Adrenal gland (tissue), 12 donors: ENCODE data around the gene LORICRIN. TPM values are rescaled to one million over a fixed set of nuclear protein-coding genes. Genes with fewer than 3 reads are reported as not detected.

Source experiments
- DNase-seq, 7 donors: peaks; one replicate each; pipeline ENCODE4 v3.0.0-alpha.2; 2019 to 2020
- H3K27ac ChIP-seq, 5 donors: fragments of 200-600 bp; sonication (generic) in 4 of 5; 1 replicate in 3 of 5; 2 replicates in 2 of 5; pipeline versions ENCODE4 v1.5.1 to v1.8.0; 2016 to 2020; ENCODE audit warnings: mild to moderate bottlenecking in 1 of 5
- H3K27me3 ChIP-seq: fragments of 200-600 bp; 2 replicates; pipeline ENCODE4 v1.8.0; 2021
- H3K36me3 ChIP-seq, 2 donors: fragments of 200-600 bp; replicated peaks in 1 of 2; 1 replicate in 1 of 2; 2 replicates in 1 of 2; pipeline versions ENCODE4 v1.5.1 to v1.8.0; 2018 to 2022
- H3K4me1 ChIP-seq, 2 donors: fragments of 200-600 bp; replicated peaks in 1 of 2; 1 replicate in 1 of 2; 2 replicates in 1 of 2; pipeline versions ENCODE4 v1.5.1 to v1.8.0; 2018 to 2021
- H3K4me3 ChIP-seq, 4 donors: fragments of 200-600 bp; sonication (generic) in 3 of 4; one replicate each; pipeline ENCODE4 v1.5.1; 2016 to 2018
- H3K9me3 ChIP-seq, 3 donors: fragments of 200-600 bp; sonication (generic) in 1 of 3; replicated peaks in 1 of 3; 1 replicate in 2 of 3; 2 replicates in 1 of 3; pipeline versions ENCODE4 v1.5.1 to v1.8.0; 2016 to 2021
- POLR2A ChIP-seq, 2 donors: fragments of 450-650 bp; IDR thresholded peaks; one replicate each; pipeline ENCODE4 v1.6.1; 2017; ENCODE audit warnings: antibody characterized with exemption in 2 of 2, mild to moderate bottlenecking in 2 of 2, moderate library complexity in 1 of 2
- WGBS, 4 donors: extraction: QIAGEN DNeasy Blood & Tissue Kit in 2 of 4; methylation state at CpG; one replicate each; pipeline versions ENCODE4 v1.1.5 to v1.1.7; 2013 to 2017; 5-methylcytosine and 5-hydroxymethylcytosine counted together
- intact Hi-C, 2 donors: fragments of 100-400 bp; cut with DNase I; formaldehyde crosslinking; loops; one replicate each; pipeline versions ENCODE4 v1.14.1 to v1.15.0; 2022 to 2023
- polyA plus RNA-seq, 3 donors: library from polyadenylated mRNA; stranded (reverse); fragments of 200-250 nt in 2 of 3; fragments of 350-450 nt in 1 of 3; fragmentation: Illumina TruSeq in 1 of 3; extraction: RNeasy Lipid Tissue Mini Kit (QIAGEN cat#74804) in 1 of 3; gene quantifications; one replicate each; pipeline ENCODE4 v1.2.3, GENCODE V29; 2013 to 2014
- total RNA-seq, 9 donors: library from RNA; depleted of rRNA in 4 of 9; stranded (reverse); fragments of >200 nt in 4 of 9; fragments of 120-200 nt in 1 of 9; fragmentation: NEBNext Ultra II Directional in 1 of 9; extraction: Animal tissue kit (Norgen Biotek cat#: 25700) in 1 of 9; gene quantifications; one replicate each; pipeline versions ENCODE4 v1.1.0 to v1.2.4, GENCODE V29; 2013 to 2023
- TF ChIP-seq, protein P1 (sequence below), 6 experiments: fragments of 450-650 bp in 4 of 6; fragments of 200-600 bp in 2 of 6; sonication (generic) in 1 of 6; IDR thresholded peaks; 1 replicate in 5 of 6; 2 replicates in 1 of 6; pipeline versions ENCODE4 v1.5.1 to v1.8.0; 2016 to 2021; ENCODE audit warnings: antibody characterized with exemption in 6 of 6, mild to moderate bottlenecking in 2 of 6, moderate library complexity in 1 of 6
- donor health status: healthy with polysubstance abuse.
- donor health status: Bipolar disorder and iron deficiency.
- donor health status: DM: yes; HTN: yes; CAD: no.
- donor health status: DM: no; HTN: no; CAD: no.
- donor health status: DM: no; HTN: no; CAD: no.
- donor health status: DM: yes; HTN: yes; CAD: no.

LORICRIN gene
- total and polyA plus RNA-seq, 12 donors: not detected

DNA sequence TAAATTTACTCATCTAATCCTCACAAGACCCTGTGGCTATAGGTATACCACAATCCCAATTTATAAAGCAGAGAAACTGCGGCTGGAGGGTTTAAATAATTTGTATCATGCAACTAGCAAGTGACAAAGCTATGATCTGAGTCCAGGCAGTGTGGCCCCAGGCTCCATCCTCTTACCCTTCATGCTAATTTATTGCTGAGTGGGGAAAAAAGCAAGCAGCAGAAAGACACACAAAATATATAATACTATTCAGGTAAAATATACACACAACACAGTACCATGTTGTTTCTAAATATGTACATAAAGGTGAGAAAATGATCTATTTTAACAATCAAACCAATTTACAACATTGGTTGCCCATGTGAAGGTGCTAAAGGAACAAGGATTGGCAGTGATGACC, 17.3 kb upstream of the LORICRIN start:
- TF ChIP-seq, protein P1, sequence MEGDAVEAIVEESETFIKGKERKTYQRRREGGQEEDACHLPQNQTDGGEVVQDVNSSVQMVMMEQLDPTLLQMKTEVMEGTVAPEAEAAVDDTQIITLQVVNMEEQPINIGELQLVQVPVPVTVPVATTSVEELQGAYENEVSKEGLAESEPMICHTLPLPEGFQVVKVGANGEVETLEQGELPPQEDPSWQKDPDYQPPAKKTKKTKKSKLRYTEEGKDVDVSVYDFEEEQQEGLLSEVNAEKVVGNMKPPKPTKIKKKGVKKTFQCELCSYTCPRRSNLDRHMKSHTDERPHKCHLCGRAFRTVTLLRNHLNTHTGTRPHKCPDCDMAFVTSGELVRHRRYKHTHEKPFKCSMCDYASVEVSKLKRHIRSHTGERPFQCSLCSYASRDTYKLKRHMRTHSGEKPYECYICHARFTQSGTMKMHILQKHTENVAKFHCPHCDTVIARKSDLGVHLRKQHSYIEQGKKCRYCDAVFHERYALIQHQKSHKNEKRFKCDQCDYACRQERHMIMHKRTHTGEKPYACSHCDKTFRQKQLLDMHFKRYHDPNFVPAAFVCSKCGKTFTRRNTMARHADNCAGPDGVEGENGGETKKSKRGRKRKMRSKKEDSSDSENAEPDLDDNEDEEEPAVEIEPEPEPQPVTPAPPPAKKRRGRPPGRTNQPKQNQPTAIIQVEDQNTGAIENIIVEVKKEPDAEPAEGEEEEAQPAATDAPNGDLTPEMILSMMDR (IDR thresholded peaks at IDR 0.05): no peak
- no peak for TF ChIP-seq POLR2A (IDR thresholded peaks at IDR 0.05)
- Histone ChIP-seq H3K27me3 (peaks cover 2% of the 10 kb centered on the region), H3K4me1 (no peaks in the 10 kb centered on the region), H3K27ac (no peak overlapping the region), H3K9me3 (no peaks in the 10 kb centered on the region), H3K36me3 (no peaks in the 10 kb centered on the region), H3K4me3 (no peak overlapping the region)
- 67 to 77% (median 75%) methylated on average over 1 of the region's 1 CpG for WGBS, 4 donors
- DNase-seq: no peak
- intact Hi-C loops: no loop called here

DNA sequence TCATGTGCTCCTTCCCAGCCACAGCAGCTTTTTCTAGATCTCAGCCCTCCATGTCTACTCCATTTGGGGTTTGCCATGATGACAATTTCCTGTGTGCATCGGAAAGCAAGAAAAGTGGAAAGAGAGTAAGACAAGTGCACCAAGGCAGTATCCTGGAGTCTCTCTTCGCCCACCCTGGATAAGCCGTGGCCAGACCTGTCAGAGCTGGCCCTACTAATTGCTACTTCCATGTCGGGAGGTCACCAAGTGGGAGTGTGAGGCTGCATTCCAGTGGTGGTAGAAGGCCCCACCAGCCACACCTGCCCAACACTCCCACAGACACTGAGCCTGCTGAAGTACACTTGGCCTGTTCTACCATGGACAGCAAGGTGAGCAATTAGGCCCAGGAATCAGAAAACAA, 14.0 kb upstream of the LORICRIN start:
- TF ChIP-seq, protein P1 (IDR thresholded peaks at IDR 0.05): no peak
- TF ChIP-seq POLR2A (IDR thresholded peaks at IDR 0.05): no peak
- Histone ChIP-seq H3K4me1 (no peaks in the 10 kb centered on the region), H3K4me3 (no peak overlapping the region), H3K27me3 (peaks cover 6% of the 10 kb centered on the region), H3K36me3 (no peaks in the 10 kb centered on the region), H3K9me3 (no peaks in the 10 kb centered on the region), H3K27ac (no peak overlapping the region)
- 71 to 79% (median 76%) methylated on average over 4 of the region's 4 CpGs for WGBS, 4 donors
- intact Hi-C loops: no loop called here
- no peak for DNase-seq

DNA sequence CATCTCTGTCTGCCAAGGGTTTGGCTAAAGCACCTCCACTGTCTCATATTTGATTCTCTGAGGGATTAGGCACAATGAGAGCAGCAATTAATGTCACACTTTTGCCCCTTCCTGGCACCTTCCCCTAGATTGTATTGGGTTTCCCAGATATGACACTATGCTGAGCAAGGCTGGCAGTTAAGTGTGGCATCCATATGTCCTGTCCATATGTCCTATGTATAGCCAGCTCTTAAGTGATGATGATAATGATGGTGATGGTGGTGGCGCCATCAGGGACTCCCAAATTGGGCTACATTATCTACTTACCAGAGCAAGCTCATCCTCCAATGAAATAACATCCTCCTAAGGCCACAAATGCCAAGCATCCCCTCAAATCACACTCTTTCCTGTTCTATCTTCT, 13.5 kb upstream of the LORICRIN start:
- Histone ChIP-seq H3K9me3 (no peaks in the 10 kb centered on the region), H3K36me3 (no peaks in the 10 kb centered on the region), H3K4me3 (no peak overlapping the region), H3K27ac (no peak overlapping the region), H3K27me3 (peaks cover 10% of the 10 kb centered on the region), H3K4me1 (no peaks in the 10 kb centered on the region)
- WGBS, 4 donors: 68 to 100% (median 83%) methylated on average over 1 of the region's 1 CpG
- DNase-seq: no peak
- no peak for TF ChIP-seq POLR2A (IDR thresholded peaks at IDR 0.05)
- TF ChIP-seq, protein P1 (IDR thresholded peaks at IDR 0.05): no peak
- intact Hi-C loops: no loop called here

DNA sequence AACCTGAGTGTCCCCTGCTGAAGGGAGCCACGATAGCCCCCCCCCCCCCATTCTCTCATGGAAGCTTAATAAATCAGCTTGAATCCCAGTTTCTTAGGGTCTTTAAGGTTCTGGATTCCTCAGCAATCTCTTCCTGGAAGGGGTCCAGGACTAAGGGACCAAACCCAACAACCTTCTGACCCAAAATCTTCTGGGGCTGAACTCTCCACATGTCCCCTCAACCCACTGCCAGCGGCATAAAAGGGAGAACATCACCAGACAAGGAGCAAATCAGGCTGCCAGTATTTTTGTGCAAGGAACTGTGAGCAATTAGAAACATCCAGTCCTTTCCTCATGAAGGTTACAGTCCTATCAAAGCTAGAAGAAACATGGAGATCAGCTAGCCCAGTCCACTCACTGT, 12.7 kb upstream of the LORICRIN start:
- no peak for DNase-seq
- H3K4me1 ChIP-seq: no peaks in the 10 kb centered on the region
- intact Hi-C loops: no loop called here
- H3K36me3 ChIP-seq: no peaks in the 10 kb centered on the region
- H3K27me3 ChIP-seq: peaks cover 10% of the 10 kb centered on the region
- WGBS, 4 donors: 69 to 76% (median 71%) methylated on average over 2 of the region's 2 CpGs
- H3K9me3 ChIP-seq: no peaks in the 10 kb centered on the region
- H3K27ac ChIP-seq: no peak overlapping the region
- no peak for TF ChIP-seq POLR2A (IDR thresholded peaks at IDR 0.05)
- TF ChIP-seq, protein P1 (IDR thresholded peaks at IDR 0.05): no peak
- H3K4me3 ChIP-seq: no peak overlapping the region
